ENCODE measurements around the gene SNCG. TPM values are rescaled to one million over a fixed set of nuclear protein-coding genes. Genes with fewer than 3 reads are reported as not detected.

Gene SNCG
- total and polyA plus RNA-seq, 2 experiments from 2014 or later, result 4.0 to 17.0 TPM

DNA sequence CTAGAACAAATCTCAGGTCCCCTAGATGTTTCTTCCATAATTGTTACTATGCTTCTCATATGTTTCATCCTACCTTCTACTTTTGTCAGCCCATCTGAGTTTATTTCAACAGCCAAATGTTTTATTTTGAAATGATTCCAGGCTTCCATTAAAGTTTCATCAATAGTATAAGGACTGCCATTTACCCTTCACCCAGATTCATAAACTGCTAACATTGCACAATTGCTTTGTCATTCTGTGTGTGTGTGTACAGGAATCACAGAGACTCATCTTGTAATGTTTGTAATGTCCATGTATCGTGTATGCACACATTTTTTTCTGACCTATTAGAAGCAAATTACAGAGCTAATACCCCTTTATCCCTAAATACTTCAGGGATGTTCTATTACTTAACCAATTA lies 26.5 kb upstream of the SNCG start:
- ATAC-seq (no peak), DNase-seq (ENCODE audit: low spot score) (no peak)
- no peak overlapping the region for H3K4me3 ChIP-seq
- Mint-ChIP-seq H3K36me3 (ENCODE audit: low read depth) (peaks cover 19% of the 10 kb centered on the region), H3K27ac (0 out of 2 replicates have a peak overlapping the region, but pooled peaks have one; percentile 25), H3K9me3 (no peaks in the 10 kb centered on the region), H3K4me3 (no peak overlapping the region), H3K27me3 (ENCODE audit: insufficient read depth, low read depth, poor library complexity) (peaks cover 21% of the 10 kb centered on the region), H3K4me1 (peaks cover 3% of the 10 kb centered on the region; the same call in 1 of the 3 replicates)
- H3K27ac ChIP-seq (ENCODE audit: low read depth), result no peak overlapping the region; the same call in 1 of the 2 replicates
- TF ChIP-seq ZNF114 (CRISPR knock-in tag; IDR thresholded peaks at IDR 0.05), result no peak
- no peak for TF ChIP-seq CREB1 (CRISPR knock-in tag; IDR thresholded peaks at IDR 0.05; ENCODE audit: low read depth)
- no peak for TF ChIP-seq NANOG (IDR thresholded peaks at IDR 0.05; ENCODE audit: borderline replicate concordance)
- TF ChIP-seq STAT1 (IDR thresholded peaks at IDR 0.05; ENCODE audit: unreplicated experiment), result no peak
- TF ChIP-seq EZH2 (IDR thresholded peaks at IDR 0.05; ENCODE audit: low read depth, unreplicated experiment), result no peak
- TF ChIP-seq JUNB (IDR thresholded peaks at IDR 0.05; ENCODE audit: unreplicated experiment), result no peak
- TF ChIP-seq EZH2phosphoT487 (IDR thresholded peaks at IDR 0.05; ENCODE audit: unreplicated experiment), result no peak
- TF ChIP-seq, protein P1, sequence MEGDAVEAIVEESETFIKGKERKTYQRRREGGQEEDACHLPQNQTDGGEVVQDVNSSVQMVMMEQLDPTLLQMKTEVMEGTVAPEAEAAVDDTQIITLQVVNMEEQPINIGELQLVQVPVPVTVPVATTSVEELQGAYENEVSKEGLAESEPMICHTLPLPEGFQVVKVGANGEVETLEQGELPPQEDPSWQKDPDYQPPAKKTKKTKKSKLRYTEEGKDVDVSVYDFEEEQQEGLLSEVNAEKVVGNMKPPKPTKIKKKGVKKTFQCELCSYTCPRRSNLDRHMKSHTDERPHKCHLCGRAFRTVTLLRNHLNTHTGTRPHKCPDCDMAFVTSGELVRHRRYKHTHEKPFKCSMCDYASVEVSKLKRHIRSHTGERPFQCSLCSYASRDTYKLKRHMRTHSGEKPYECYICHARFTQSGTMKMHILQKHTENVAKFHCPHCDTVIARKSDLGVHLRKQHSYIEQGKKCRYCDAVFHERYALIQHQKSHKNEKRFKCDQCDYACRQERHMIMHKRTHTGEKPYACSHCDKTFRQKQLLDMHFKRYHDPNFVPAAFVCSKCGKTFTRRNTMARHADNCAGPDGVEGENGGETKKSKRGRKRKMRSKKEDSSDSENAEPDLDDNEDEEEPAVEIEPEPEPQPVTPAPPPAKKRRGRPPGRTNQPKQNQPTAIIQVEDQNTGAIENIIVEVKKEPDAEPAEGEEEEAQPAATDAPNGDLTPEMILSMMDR (conservative IDR thresholded peaks at IDR 0.05; ENCODE audit: low read depth in 2 of 2), result no peak
- TF ChIP-seq POLR2AphosphoS5 (IDR thresholded peaks at IDR 0.05; ENCODE audit: low read depth), result no peak
- TF ChIP-seq, protein P2, sequence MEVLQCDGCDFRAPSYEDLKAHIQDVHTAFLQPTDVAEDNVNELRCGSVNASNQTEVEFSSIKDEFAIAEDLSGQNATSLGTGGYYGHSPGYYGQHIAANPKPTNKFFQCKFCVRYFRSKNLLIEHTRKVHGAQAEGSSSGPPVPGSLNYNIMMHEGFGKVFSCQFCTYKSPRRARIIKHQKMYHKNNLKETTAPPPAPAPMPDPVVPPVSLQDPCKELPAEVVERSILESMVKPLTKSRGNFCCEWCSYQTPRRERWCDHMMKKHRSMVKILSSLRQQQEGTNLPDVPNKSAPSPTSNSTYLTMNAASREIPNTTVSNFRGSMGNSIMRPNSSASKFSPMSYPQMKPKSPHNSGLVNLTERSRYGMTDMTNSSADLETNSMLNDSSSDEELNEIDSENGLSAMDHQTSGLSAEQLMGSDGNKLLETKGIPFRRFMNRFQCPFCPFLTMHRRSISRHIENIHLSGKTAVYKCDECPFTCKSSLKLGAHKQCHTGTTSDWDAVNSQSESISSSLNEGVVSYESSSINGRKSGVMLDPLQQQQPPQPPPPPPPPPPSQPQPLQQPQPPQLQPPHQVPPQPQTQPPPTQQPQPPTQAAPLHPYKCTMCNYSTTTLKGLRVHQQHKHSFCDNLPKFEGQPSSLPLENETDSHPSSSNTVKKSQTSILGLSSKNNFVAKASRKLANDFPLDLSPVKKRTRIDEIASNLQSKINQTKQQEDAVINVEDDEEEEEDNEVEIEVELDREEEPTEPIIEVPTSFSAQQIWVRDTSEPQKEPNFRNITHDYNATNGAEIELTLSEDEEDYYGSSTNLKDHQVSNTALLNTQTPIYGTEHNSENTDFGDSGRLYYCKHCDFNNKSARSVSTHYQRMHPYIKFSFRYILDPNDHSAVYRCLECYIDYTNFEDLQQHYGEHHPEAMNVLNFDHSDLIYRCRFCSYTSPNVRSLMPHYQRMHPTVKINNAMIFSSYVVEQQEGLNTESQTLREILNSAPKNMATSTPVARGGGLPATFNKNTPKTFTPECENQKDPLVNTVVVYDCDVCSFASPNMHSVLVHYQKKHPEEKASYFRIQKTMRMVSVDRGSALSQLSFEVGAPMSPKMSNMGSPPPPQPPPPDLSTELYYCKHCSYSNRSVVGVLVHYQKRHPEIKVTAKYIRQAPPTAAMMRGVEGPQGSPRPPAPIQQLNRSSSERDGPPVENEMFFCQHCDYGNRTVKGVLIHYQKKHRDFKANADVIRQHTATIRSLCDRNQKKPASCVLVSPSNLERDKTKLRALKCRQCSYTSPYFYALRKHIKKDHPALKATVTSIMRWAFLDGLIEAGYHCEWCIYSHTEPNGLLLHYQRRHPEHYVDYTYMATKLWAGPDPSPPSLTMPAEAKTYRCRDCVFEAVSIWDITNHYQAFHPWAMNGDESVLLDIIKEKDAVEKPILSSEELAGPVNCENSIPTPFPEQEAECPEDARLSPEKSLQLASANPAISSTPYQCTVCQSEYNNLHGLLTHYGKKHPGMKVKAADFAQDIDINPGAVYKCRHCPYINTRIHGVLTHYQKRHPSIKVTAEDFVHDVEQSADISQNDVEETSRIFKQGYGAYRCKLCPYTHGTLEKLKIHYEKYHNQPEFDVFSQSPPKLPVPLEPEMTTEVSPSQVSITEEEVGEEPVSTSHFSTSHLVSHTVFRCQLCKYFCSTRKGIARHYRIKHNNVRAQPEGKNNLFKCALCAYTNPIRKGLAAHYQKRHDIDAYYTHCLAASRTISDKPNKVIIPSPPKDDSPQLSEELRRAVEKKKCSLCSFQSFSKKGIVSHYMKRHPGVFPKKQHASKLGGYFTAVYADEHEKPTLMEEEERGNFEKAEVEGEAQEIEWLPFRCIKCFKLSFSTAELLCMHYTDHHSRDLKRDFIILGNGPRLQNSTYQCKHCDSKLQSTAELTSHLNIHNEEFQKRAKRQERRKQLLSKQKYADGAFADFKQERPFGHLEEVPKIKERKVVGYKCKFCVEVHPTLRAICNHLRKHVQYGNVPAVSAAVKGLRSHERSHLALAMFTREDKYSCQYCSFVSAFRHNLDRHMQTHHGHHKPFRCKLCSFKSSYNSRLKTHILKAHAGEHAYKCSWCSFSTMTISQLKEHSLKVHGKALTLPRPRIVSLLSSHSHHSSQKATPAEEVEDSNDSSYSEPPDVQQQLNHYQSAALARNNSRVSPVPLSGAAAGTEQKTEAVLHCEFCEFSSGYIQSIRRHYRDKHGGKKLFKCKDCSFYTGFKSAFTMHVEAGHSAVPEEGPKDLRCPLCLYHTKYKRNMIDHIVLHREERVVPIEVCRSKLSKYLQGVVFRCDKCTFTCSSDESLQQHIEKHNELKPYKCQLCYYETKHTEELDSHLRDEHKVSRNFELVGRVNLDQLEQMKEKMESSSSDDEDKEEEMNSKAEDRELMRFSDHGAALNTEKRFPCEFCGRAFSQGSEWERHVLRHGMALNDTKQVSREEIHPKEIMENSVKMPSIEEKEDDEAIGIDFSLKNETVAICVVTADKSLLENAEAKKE (CRISPR knock-in tag; IDR thresholded peaks at IDR 0.05), result no peak
- TF ChIP-seq, protein P3, sequence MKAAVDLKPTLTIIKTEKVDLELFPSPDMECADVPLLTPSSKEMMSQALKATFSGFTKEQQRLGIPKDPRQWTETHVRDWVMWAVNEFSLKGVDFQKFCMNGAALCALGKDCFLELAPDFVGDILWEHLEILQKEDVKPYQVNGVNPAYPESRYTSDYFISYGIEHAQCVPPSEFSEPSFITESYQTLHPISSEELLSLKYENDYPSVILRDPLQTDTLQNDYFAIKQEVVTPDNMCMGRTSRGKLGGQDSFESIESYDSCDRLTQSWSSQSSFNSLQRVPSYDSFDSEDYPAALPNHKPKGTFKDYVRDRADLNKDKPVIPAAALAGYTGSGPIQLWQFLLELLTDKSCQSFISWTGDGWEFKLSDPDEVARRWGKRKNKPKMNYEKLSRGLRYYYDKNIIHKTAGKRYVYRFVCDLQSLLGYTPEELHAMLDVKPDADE (IDR thresholded peaks at IDR 0.05), result no peak
- TF ChIP-seq, protein P4, sequence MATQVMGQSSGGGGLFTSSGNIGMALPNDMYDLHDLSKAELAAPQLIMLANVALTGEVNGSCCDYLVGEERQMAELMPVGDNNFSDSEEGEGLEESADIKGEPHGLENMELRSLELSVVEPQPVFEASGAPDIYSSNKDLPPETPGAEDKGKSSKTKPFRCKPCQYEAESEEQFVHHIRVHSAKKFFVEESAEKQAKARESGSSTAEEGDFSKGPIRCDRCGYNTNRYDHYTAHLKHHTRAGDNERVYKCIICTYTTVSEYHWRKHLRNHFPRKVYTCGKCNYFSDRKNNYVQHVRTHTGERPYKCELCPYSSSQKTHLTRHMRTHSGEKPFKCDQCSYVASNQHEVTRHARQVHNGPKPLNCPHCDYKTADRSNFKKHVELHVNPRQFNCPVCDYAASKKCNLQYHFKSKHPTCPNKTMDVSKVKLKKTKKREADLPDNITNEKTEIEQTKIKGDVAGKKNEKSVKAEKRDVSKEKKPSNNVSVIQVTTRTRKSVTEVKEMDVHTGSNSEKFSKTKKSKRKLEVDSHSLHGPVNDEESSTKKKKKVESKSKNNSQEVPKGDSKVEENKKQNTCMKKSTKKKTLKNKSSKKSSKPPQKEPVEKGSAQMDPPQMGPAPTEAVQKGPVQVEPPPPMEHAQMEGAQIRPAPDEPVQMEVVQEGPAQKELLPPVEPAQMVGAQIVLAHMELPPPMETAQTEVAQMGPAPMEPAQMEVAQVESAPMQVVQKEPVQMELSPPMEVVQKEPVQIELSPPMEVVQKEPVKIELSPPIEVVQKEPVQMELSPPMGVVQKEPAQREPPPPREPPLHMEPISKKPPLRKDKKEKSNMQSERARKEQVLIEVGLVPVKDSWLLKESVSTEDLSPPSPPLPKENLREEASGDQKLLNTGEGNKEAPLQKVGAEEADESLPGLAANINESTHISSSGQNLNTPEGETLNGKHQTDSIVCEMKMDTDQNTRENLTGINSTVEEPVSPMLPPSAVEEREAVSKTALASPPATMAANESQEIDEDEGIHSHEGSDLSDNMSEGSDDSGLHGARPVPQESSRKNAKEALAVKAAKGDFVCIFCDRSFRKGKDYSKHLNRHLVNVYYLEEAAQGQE (IDR thresholded peaks at IDR 0.05; ENCODE audit: unreplicated experiment), result no peak
- TF ChIP-seq ZNF331 (CRISPR knock-in tag; IDR thresholded peaks at IDR 0.05; ENCODE audit: low read depth), result no peak
- peaks cover 5% of the 10 kb centered on the region; the same call in 1 of the 2 replicates for H3F3A ChIP-seq (replicated peaks; ENCODE audit: low read depth)
- H4K20me1 ChIP-seq (replicated peaks; ENCODE audit: insufficient read depth), result peaks cover 12% of the 10 kb centered on the region; the same call in 1 of the 2 replicates
- no peaks in the 10 kb centered on the region for H3K27me3 ChIP-seq (ENCODE audit: insufficient read depth)
- no peak overlapping the region for H2AFZ ChIP-seq
- no peak overlapping the region for H3K4me2 ChIP-seq
- peaks cover 17% of the 10 kb centered on the region for H3K36me3 ChIP-seq (ENCODE audit: insufficient read depth)
- no peaks in the 10 kb centered on the region for H3K9me2 ChIP-seq (ENCODE audit: insufficient read depth)
- no peaks in the 10 kb centered on the region for H3K4me1 ChIP-seq (ENCODE audit: insufficient read depth)
- no peaks in the 10 kb centered on the region for H3K79me2 ChIP-seq (replicated peaks; ENCODE audit: insufficient read depth)
